Spleen (tissue), 7 donors: Measurements from ENCODE around the gene OXCT1.

ENCODE experiments used
- CTCF ChIP-seq, 11 experiments: fragments of 200-600 bp in 7 of 11; fragments of 450-650 bp in 4 of 11; sonication (generic) in 4 of 11; IDR thresholded peaks in 8 of 11; conservative IDR thresholded peaks in 3 of 11; 1 replicate in 7 of 11; 2 replicates in 4 of 11; pipeline versions ENCODE4 v1.4.0 to v1.8.0; 2016 to 2021; ENCODE audit warnings: antibody characterized with exemption in 11 of 11, inconsistent platforms in 4 of 11, mild to moderate bottlenecking in 1 of 11
- POLR2A ChIP-seq, 3 donors: fragments of 450-650 bp; IDR thresholded peaks; one replicate each; pipeline ENCODE4 v1.5.1; 2017; ENCODE audit warnings: antibody characterized with exemption in 3 of 3, mild to moderate bottlenecking in 1 of 3
- POLR2AphosphoS5 ChIP-seq, 3 donors: sonication (generic); formaldehyde crosslinking; IDR thresholded peaks; one replicate each; pipeline ENCODE4 v1.5.1; 2017; ENCODE audit warnings: antibody characterized with exemption in 3 of 3
- donor health status: DM: no; HTN: no; CAD: no; lungs with moderate emphysema.
- donor health status: DM: no; HTN: no; CAD: no.
- donor health status: DM: no; HTN: no; CAD: no.

- TF ChIP-seq CTCF (IDR thresholded peaks at IDR 0.05 in 8 of 11, conservative IDR thresholded peaks at IDR 0.05 in 3 of 11) (no peak), POLR2A (IDR thresholded peaks at IDR 0.05) (no peak), POLR2AphosphoS5 (IDR thresholded peaks at IDR 0.05) (no peak)
These were observed 121.6 kb downstream of the OXCT1 start for GRCh38 chr5:41748631-41749030.
